SK-N-SH (cell line): ENCODE measurements around the gene IL6R. TPM values are rescaled to one million over a fixed set of nuclear protein-coding genes. Genes with fewer than 3 reads are reported as not detected.
A peak's percentile ranks its signal among the peaks of the same experiment; 100 is the strongest.

Source experiments
- CTCF ChIA-PET: fragments of 300-600, 350-600 bp; formaldehyde crosslinking; extraction: SDS; loops from one replicate; lab custom pipeline; 2021; lab: Yijun Ruan, JAX
- POLR2A ChIA-PET: fragments of 350-600 bp; sonication (Branson Sonifier 250); formaldehyde crosslinking; extraction: SDS; loops from one replicate; lab custom pipeline; 2020; ENCODE audit warnings: antibody characterized with exemption, inconsistent platforms; lab: Yijun Ruan, JAX
- DNase-seq: peaks from one replicate; pipeline ENCODE4 v3.0.0; 2012
- H2AFZ ChIP-seq: fragments of 200-600 bp; sonication (generic); 2 replicates; pipeline ENCODE4 v1.8.1; 2016; ENCODE audit warnings: antibody characterized with exemption, mild to moderate bottlenecking, low read depth
- H3F3A ChIP-seq: fragments of 200-600 bp; sonication (generic); replicated peaks from 2 replicates; pipeline ENCODE3; 2016; ENCODE audit warnings: antibody characterized with exemption, mild to moderate bottlenecking; ENCODE audit not compliant: insufficient read depth
- H3K27ac ChIP-seq, 2 experiments: fragments of 200-500 bp in 1 of 2; fragments of 200-600 bp in 1 of 2; sonication (Bioruptor generic) in 1 of 2; sonication (generic), shearing (Covaris generic) in 1 of 2; 2 replicates each; pipeline versions ENCODE4 v1.5.1 to v1.6.1; 2014 to 2016; ENCODE audit warnings: low read depth in 2 of 2, inconsistent platforms in 1 of 2, low read length in 1 of 2, mild to moderate bottlenecking in 1 of 2, mixed read lengths in 1 of 2
- H3K27me3 ChIP-seq: fragments of 200-600 bp; sonication (generic), shearing (Covaris generic); 2 replicates; pipeline ENCODE4 v1.6.1; 2016; ENCODE audit warnings: mixed run types; ENCODE audit not compliant: insufficient read depth
- H3K36me3 ChIP-seq, 2 experiments: fragments of 200-500 bp in 1 of 2; fragments of 200-600 bp in 1 of 2; sonication (Bioruptor generic) in 1 of 2; sonication (generic) in 1 of 2; replicated peaks in 1 of 2; 2 replicates each; pipeline versions ENCODE3 to v1.5.1; 2014 to 2016; ENCODE audit warnings: low read length in 1 of 2, mild to moderate bottlenecking in 1 of 2; ENCODE audit not compliant: insufficient read depth in 2 of 2, control insufficient read depth in 1 of 2
- H3K4me1 ChIP-seq, 2 experiments: fragments of 200-500 bp in 1 of 2; fragments of 200-600 bp in 1 of 2; sonication (Bioruptor generic) in 1 of 2; sonication (generic), shearing (Covaris generic) in 1 of 2; 2 replicates each; pipeline versions ENCODE4 v1.5.1 to v1.6.1; 2014 to 2016; ENCODE audit warnings: low read depth in 1 of 2, low read length in 1 of 2, mixed run types in 1 of 2; ENCODE audit not compliant: insufficient read depth in 2 of 2, control insufficient read depth in 1 of 2
- H3K4me2 ChIP-seq: fragments of 200-600 bp; sonication (generic), shearing (Covaris generic); 2 replicates; pipeline ENCODE4 v1.6.1; 2017; ENCODE audit warnings: mixed run types
- H3K4me3 ChIP-seq, 2 experiments: fragments of 200-500 bp in 1 of 2; fragments of 200-600 bp in 1 of 2; sonication (Bioruptor generic) in 1 of 2; sonication (generic), shearing (Covaris generic) in 1 of 2; 2 replicates each; pipeline versions ENCODE4 v1.5.1 to v1.8.1; 2014 to 2016; ENCODE audit warnings: low read depth in 2 of 2, inconsistent platforms in 1 of 2, low read length in 1 of 2, mild to moderate bottlenecking in 1 of 2, mixed read lengths in 1 of 2, moderate library complexity in 1 of 2
- H3K79me2 ChIP-seq: fragments of 200-600 bp; sonication (generic); 2 replicates; pipeline ENCODE4 v1.8.1; 2017; ENCODE audit warnings: mild to moderate bottlenecking; ENCODE audit not compliant: insufficient read depth
- H3K9ac ChIP-seq: fragments of 200-600 bp; sonication (generic); 2 replicates; pipeline ENCODE4 v1.6.1; 2017; ENCODE audit warnings: mixed run types
- H3K9me2 ChIP-seq: fragments of 200-600 bp; sonication (generic); 2 replicates; pipeline ENCODE4 v1.6.1; 2017; ENCODE audit warnings: mixed run types
- H3K9me3 ChIP-seq: fragments of 200-600 bp; sonication (generic); 2 replicates; pipeline ENCODE4 v1.6.1; 2017; ENCODE audit warnings: mixed run types, mild to moderate bottlenecking, moderate library complexity
- H4K20me1 ChIP-seq: fragments of 200-600 bp; sonication (generic); 2 replicates; pipeline ENCODE4 v1.6.1; 2017; ENCODE audit warnings: mild to moderate bottlenecking, mixed run types; ENCODE audit not compliant: insufficient read depth
- CTCF ChIP-seq: fragments of 200-600 bp; sonication (generic); IDR thresholded peaks from 2 replicates; pipeline ENCODE4 v1.6.1; 2017; ENCODE audit warnings: antibody characterized with exemption, mild to moderate bottlenecking, moderate library complexity
- ELF1 ChIP-seq: IDR thresholded peaks from 2 replicates; pipeline ENCODE4 v1.4.0; 2012
- FOSL2 ChIP-seq: IDR thresholded peaks from 2 replicates; pipeline ENCODE4 v1.4.0; 2012; ENCODE audit warnings: low read depth, mild to moderate bottlenecking, moderate library complexity, borderline replicate concordance
- FOXM1 ChIP-seq: IDR thresholded peaks from 2 replicates; pipeline ENCODE4 v1.4.0; 2012; ENCODE audit warnings: low read depth, mild to moderate bottlenecking
- GATA2 ChIP-seq: sonication (generic); formaldehyde crosslinking; IDR thresholded peaks from 2 replicates; pipeline ENCODE4 v1.5.0; 2020; ENCODE audit warnings: mild to moderate bottlenecking, missing genetic modification reagents
- JUND ChIP-seq: IDR thresholded peaks from 2 replicates; pipeline ENCODE4 v1.4.0; 2012
- MAX ChIP-seq: IDR thresholded peaks from 2 replicates; pipeline ENCODE4 v1.4.0; 2012; ENCODE audit warnings: low read depth
- MEF2A ChIP-seq: IDR thresholded peaks from 2 replicates; pipeline ENCODE4 v1.4.0; 2012; ENCODE audit warnings: low read depth, borderline replicate concordance
- MXI1 ChIP-seq: IDR thresholded peaks from 2 replicates; pipeline ENCODE4 v1.6.1; 2012; ENCODE audit warnings: mild to moderate bottlenecking, low read depth, low read length, improper control_type of control experiment
- NFIC ChIP-seq: IDR thresholded peaks from 2 replicates; pipeline ENCODE4 v1.4.0; 2012; ENCODE audit warnings: borderline replicate concordance
- NRF1 ChIP-seq: IDR thresholded peaks from 2 replicates; pipeline ENCODE4 v1.6.1; 2012; ENCODE audit warnings: low read depth, mild to moderate bottlenecking, low read length
- PBX3 ChIP-seq: IDR thresholded peaks from 2 replicates; pipeline ENCODE4; 2012
- RAD21 ChIP-seq: IDR thresholded peaks from 2 replicates; pipeline ENCODE4 v1.6.1; 2012; ENCODE audit warnings: mild to moderate bottlenecking, low read length
- RCOR1 ChIP-seq: fragments of 150-350 bp; IDR thresholded peaks from 2 replicates; pipeline ENCODE4 v1.6.1; 2017; ENCODE audit warnings: antibody characterized with exemption, low read length
- SMC3 ChIP-seq: IDR thresholded peaks from 2 replicates; pipeline ENCODE4 v1.6.1; 2012; ENCODE audit warnings: low read depth, low read length, improper control_type of control experiment
- USF1 ChIP-seq: IDR thresholded peaks from 2 replicates; pipeline ENCODE4 v1.4.0; 2012; ENCODE audit warnings: low read depth, borderline replicate concordance
- YY1 ChIP-seq: IDR thresholded peaks from 2 replicates; pipeline ENCODE4 v1.4.0; 2012; ENCODE audit warnings: low read depth, mild to moderate bottlenecking
- WGBS: methylation state at CpG from one replicate; pipeline ENCODE4 v1.1.6; 2017; ENCODE audit warnings: low lambda C conversion rate; 5-methylcytosine and 5-hydroxymethylcytosine counted together
- polyA plus RNA-seq, 3 experiments: library from polyadenylated mRNA; depleted of rRNA; stranded (reverse); fragments of >200 nt; gene quantifications; 2 replicates each; pipeline ENCODE4 v1.2.3, GENCODE V29; 2012
- TF ChIP-seq, protein P1 (sequence below): fragments of 150-350 bp; IDR thresholded peaks from 2 replicates; pipeline ENCODE4 v1.6.1; 2016; ENCODE audit warnings: mild to moderate bottlenecking, low read depth, low read length
- TF ChIP-seq, protein P2 (sequence below): fragments of 150-350 bp; IDR thresholded peaks from 2 replicates; pipeline ENCODE4 v1.6.1; 2017; ENCODE audit warnings: antibody characterized with exemption, low read length, low read depth, borderline replicate concordance

The IL6R gene
- 1.4 and 2.8 TPM in 2 replicates for polyA plus RNA-seq (2012; rRNA removed)
- 0.97 and 1.5 TPM in 2 replicates for polyA plus RNA-seq (2012; cell fraction: cytosol; rRNA removed)
- polyA plus RNA-seq (2012; cell fraction: nucleus; rRNA removed): 1.8 and 3.7 TPM in 2 replicates

- 9% methylated on average over 7 of the region's 66 CpGs for WGBS
- H3F3A ChIP-seq: peaks cover 4% of the 10 kb centered on the region
- H3K4me1 ChIP-seq: peaks cover 3 to 12% of the 10 kb centered on the region in 2 experiments; a peak in 2 of 4 replicates
- H3K27me3 ChIP-seq: no peaks in the 10 kb centered on the region
- H3K36me3 ChIP-seq: no peaks in the 10 kb centered on the region
- H3K9ac ChIP-seq: peak within 1 kb of the TSS; percentile 72
- H3K9me3 ChIP-seq: no peaks in the 10 kb centered on the region
- peak within 1 kb of the TSS in 1 of 2 experiments; percentile 81; a peak in 2 of 4 replicates for H3K27ac ChIP-seq
- TF ChIP-seq NRF1: peak; percentile 26; the same call in 1 of the 2 replicates
- no peak for TF ChIP-seq MEF2A
- peak; percentile 61 for TF ChIP-seq CTCF
- TF ChIP-seq JUND: no peak
- peak; percentile 43 for TF ChIP-seq RAD21
- TF ChIP-seq MAX: peak; percentile 82
- TF ChIP-seq NFIC: no peak
- no peak for TF ChIP-seq MXI1
- no peak for TF ChIP-seq FOXM1
- TF ChIP-seq FOSL2: peak; percentile 56; the same call in 1 of the 2 replicates
- TF ChIP-seq, protein P1, sequence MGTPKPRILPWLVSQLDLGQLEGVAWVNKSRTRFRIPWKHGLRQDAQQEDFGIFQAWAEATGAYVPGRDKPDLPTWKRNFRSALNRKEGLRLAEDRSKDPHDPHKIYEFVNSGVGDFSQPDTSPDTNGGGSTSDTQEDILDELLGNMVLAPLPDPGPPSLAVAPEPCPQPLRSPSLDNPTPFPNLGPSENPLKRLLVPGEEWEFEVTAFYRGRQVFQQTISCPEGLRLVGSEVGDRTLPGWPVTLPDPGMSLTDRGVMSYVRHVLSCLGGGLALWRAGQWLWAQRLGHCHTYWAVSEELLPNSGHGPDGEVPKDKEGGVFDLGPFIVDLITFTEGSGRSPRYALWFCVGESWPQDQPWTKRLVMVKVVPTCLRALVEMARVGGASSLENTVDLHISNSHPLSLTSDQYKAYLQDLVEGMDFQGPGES: no peak
- TF ChIP-seq, protein P2, sequence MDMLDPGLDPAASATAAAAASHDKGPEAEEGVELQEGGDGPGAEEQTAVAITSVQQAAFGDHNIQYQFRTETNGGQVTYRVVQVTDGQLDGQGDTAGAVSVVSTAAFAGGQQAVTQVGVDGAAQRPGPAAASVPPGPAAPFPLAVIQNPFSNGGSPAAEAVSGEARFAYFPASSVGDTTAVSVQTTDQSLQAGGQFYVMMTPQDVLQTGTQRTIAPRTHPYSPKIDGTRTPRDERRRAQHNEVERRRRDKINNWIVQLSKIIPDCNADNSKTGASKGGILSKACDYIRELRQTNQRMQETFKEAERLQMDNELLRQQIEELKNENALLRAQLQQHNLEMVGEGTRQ: no peak
- no peak for TF ChIP-seq ELF1
- no peak; the same call in 1 of the 2 replicates for TF ChIP-seq YY1
- peak; percentile 32; the same call in 1 of the 2 replicates for TF ChIP-seq SMC3
- TF ChIP-seq GATA2 (CRISPR knock-in tag): no peak
- TF ChIP-seq USF1: no peak
- no peak for TF ChIP-seq RCOR1
- no peak for TF ChIP-seq PBX3
- no peaks in the 10 kb centered on the region; the same call in 1 of the 2 replicates for H3K79me2 ChIP-seq
- peak; percentile 78 for DNase-seq
- CTCF ChIA-PET: interaction anchor here (0.7 to 3.4 kb wide), 11 partner anchors 10 to 149 kb away, joined by 3 to 16 read pairs (median 5); partner anchors contain the start of gene ATP8B2
- POLR2A ChIA-PET: no interaction called here
- peak within 1 kb of the TSS; percentile 90 for H2AFZ ChIP-seq
- H3K4me3 ChIP-seq: peak within 1 kb of the TSS; percentile 55 to 76
- no peaks in the 10 kb centered on the region for H4K20me1 ChIP-seq
- peak within 1 kb of the TSS; percentile 92 for H3K4me2 ChIP-seq
- no peaks in the 10 kb centered on the region for H3K9me2 ChIP-seq
Observed at GRCh38 chr1:154404984-154405746, at the start of gene IL6R. IL6R (plus strand) TSS chr1:154405343; CDS start chr1:154405630, 287 bp downstream.
